Adrenal gland (tissue), 5 donors: ENCODE measurements around the gene SRSF2.

Experiments
- POLR2A ChIP-seq, 2 donors: fragments of 450-650 bp; IDR thresholded peaks; one replicate each; pipeline ENCODE4 v1.6.1; 2017; ENCODE audit warnings: antibody characterized with exemption in 2 of 2, mild to moderate bottlenecking in 2 of 2, moderate library complexity in 1 of 2
- TF ChIP-seq, protein P1 (sequence below), 6 experiments: fragments of 450-650 bp in 4 of 6; fragments of 200-600 bp in 2 of 6; sonication (generic) in 1 of 6; IDR thresholded peaks; 1 replicate in 5 of 6; 2 replicates in 1 of 6; pipeline versions ENCODE4 v1.5.1 to v1.8.0; 2016 to 2021; ENCODE audit warnings: antibody characterized with exemption in 6 of 6, mild to moderate bottlenecking in 2 of 6, moderate library complexity in 1 of 6
- donor health status: DM: no; HTN: no; CAD: no.

- peak; percentile 99 to 100 for TF ChIP-seq POLR2A (IDR thresholded peaks at IDR 0.05)
- TF ChIP-seq, protein P1, sequence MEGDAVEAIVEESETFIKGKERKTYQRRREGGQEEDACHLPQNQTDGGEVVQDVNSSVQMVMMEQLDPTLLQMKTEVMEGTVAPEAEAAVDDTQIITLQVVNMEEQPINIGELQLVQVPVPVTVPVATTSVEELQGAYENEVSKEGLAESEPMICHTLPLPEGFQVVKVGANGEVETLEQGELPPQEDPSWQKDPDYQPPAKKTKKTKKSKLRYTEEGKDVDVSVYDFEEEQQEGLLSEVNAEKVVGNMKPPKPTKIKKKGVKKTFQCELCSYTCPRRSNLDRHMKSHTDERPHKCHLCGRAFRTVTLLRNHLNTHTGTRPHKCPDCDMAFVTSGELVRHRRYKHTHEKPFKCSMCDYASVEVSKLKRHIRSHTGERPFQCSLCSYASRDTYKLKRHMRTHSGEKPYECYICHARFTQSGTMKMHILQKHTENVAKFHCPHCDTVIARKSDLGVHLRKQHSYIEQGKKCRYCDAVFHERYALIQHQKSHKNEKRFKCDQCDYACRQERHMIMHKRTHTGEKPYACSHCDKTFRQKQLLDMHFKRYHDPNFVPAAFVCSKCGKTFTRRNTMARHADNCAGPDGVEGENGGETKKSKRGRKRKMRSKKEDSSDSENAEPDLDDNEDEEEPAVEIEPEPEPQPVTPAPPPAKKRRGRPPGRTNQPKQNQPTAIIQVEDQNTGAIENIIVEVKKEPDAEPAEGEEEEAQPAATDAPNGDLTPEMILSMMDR (IDR thresholded peaks at IDR 0.05) = peak in 1 of 6 experiments; percentile 6
These were observed at the start of gene SRSF2 for GRCh38 chr17:76737082-76737675.
